H1 (cell line): ENCODE results near the gene RP9.

Source experiments
- CHD2 ChIP-seq: IDR thresholded peaks from 2 replicates; pipeline ENCODE4 v1.6.1; 2012; ENCODE audit warnings: low read length, improper control_type of control experiment
- CTCF ChIP-seq, 3 experiments: IDR thresholded peaks; 1 replicate in 2 of 3; 2 replicates in 1 of 3; pipeline versions ENCODE4 v1.5.1 to v1.6.1; 2011; ENCODE audit warnings: low read length in 3 of 3, mild to moderate bottlenecking in 3 of 3, inconsistent platforms in 2 of 3, low read depth in 1 of 3, moderate library complexity in 1 of 3; ENCODE audit not compliant: insufficient read depth in 1 of 3; ENCODE audit errors: control extremely low read depth in 1 of 3
- HDAC2 ChIP-seq, 2 experiments: fragments of 300-600 bp in 1 of 2; sonication (generic) in 1 of 2; IDR thresholded peaks; 2 replicates each; pipeline ENCODE4 v1.6.1; 2011 to 2012; ENCODE audit warnings: low read depth in 2 of 2, low read length in 2 of 2, mild to moderate bottlenecking in 2 of 2, moderate library complexity in 2 of 2, borderline replicate concordance in 1 of 2, inconsistent platforms in 1 of 2
- KDM5A ChIP-seq: fragments of 200-600 bp; IDR thresholded peaks from 2 replicates; pipeline ENCODE4 v1.7.1; 2012; ENCODE audit warnings: mild to moderate bottlenecking, low read length, inconsistent platforms, mixed read lengths
- NRF1 ChIP-seq: IDR thresholded peaks from 2 replicates; pipeline ENCODE4 v1.6.1; 2011; ENCODE audit warnings: mild to moderate bottlenecking, low read depth, low read length, improper control_type of control experiment
- POLR2A ChIP-seq, 2 experiments: IDR thresholded peaks; 1 replicate in 1 of 2; 2 replicates in 1 of 2; pipeline ENCODE4 v1.6.1; 2011; ENCODE audit warnings: low read depth in 2 of 2, low read length in 2 of 2, mild to moderate bottlenecking in 2 of 2; ENCODE audit errors: control extremely low read depth in 1 of 2
- SP4 ChIP-seq: IDR thresholded peaks from 2 replicates; pipeline ENCODE4 v1.6.1; 2012; ENCODE audit warnings: low read length, inconsistent platforms
- YY1 ChIP-seq: IDR thresholded peaks from 2 replicates; pipeline ENCODE4 v1.6.1; 2011; ENCODE audit warnings: low read depth, mild to moderate bottlenecking, low read length

- no peak for TF ChIP-seq NRF1
- TF ChIP-seq HDAC2 (IDR thresholded peaks at IDR 0.05; ENCODE audit: borderline replicate concordance in 1 of 2, low read depth in 2 of 2, low read length in 2 of 2) = no peak
- TF ChIP-seq POLR2A (IDR thresholded peaks at IDR 0.05; ENCODE audit: control extremely low read depth in 1 of 2, low read depth in 2 of 2, low read length in 2 of 2) = no peak
- no peak for TF ChIP-seq YY1
- no peak for TF ChIP-seq CTCF (IDR thresholded peaks at IDR 0.05; ENCODE audit: control extremely low read depth in 1 of 3, insufficient read depth in 1 of 3, low read depth in 1 of 3, low read length in 3 of 3)
- TF ChIP-seq CHD2 = no peak
- no peak for TF ChIP-seq KDM5A
- TF ChIP-seq SP4 = no peak
These were observed 38.9 kb downstream of the RP9 start for GRCh38 chr7:33070277-33070676.
